GM21717 (cell line): ENCODE results near the gene ETDB.
"Not testable (repeated sequence)": the region's sequence is repeated elsewhere in the genome, so short reads cannot be mapped to it uniquely, and the experiment has no call there.

Experiments used
- ATAC-seq: cut with Tn5 transposase; IDR thresholded peaks from one replicate; pipeline ENCODE4 v1.9.1; 2021; ENCODE audit warnings: mild to moderate bottlenecking, moderate library complexity; ENCODE audit not compliant: unreplicated experiment

Gene ETDB

DNA sequence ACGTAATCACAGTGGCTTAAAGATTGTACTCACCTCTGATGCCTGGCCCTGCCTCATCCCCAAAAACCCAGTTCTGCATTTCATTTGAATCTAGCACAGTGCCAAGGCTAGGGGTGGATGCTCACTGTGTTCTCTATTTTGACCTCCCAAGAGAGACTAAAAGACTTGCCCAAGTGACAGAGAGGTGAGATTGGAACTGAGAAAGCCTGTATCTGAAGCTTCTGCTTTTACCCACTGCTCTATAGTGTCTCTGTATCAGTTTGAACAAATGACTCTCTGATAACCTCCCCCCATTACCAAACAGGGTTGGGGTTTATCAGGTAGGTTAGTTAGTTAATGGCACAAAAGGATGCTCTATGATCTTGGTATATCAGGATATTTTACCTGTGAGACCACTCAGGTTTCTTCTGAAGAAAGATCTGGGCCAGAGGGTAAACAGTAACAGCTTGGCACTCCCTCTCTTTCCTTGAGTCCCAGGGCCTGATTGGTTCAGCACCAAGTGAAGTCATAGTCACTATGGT lies at the start of gene ETDB:
Gene ETDB (minus strand): TSS at position 471 of the 521 bp plus-strand sequence. CDS start 1,265 bp downstream, outside the sequence.
- not testable (repeated sequence) for ATAC-seq

DNA sequence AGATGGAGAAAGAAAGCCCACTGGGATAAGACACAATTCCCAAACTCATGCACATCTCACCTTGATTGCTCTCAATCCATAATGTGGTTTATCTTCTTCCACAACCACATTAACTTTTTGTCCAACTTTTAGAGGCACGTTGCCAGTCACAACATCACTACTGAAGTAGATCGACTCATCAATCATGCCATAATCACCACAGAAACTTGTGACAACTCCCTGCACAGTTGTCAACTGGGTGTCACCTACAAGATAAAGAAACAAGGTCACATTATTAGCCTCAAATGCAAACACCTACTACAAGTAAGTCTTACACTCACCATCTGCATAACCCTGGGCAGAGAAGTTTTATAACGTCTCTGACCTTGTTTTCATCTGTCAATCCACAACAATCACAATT lies 49.2 kb upstream of the ETDB start:
- ATAC-seq, result not testable (repeated sequence)

DNA sequence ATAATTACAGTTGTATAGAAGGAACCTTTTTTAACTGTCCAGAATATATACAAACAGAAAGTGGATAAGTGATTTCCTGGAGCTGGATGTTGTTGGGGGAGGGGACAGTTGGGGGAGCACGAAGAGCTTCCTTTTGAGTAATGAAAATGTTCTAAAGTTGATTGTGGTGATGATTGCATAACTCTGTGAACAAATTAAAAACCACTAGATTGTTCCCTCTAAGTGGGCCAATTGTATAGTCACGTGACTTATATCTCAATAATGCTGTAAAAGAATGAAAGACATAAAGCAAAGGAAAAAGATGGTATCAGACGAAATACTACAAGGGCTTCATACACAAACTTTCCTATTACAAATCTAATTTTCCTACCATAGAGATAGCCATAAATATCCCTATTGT lies 48.2 kb upstream of the ETDB start:
- no peak for ATAC-seq

DNA sequence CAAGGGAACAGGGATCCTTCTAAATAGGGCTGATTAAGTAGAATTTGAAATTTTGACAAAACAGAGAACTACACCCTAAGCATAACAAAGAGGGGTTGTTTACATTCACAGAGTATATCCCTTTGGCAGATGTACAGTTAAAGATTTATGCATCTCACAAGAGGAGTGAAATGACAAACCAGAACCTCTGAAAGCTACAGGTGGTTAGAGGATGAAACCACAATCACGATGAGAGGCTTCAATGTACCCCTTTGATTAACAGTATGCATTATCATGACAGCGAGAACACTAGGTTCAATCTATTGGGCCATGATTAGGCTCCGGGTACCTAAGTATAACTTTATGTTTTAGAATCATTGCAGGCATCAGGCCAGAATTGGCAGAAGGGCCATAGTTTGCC lies 34.4 kb upstream of the ETDB start:
- not testable (repeated sequence) for ATAC-seq

DNA sequence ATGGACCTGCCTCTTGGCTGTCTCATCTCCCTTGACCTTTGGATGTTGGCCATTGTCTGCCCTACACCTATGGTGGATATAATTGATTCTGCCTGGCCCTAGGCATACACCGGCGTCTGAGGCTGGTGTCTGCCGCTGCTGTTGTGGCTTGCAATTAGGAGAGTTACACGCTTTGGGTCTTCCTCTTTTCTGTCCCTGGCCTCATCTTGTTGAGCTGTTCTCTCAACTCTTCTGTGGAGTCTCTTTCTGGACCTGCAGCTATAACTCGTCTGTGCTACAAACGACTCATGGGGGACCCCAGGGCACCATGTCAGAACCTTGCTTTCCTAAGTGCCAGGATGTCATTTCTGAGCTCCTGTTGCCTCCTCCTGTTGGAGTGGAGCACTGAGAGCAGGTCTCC lies 5.8 kb upstream of the ETDB start:
- ATAC-seq, result not testable (repeated sequence)

DNA sequence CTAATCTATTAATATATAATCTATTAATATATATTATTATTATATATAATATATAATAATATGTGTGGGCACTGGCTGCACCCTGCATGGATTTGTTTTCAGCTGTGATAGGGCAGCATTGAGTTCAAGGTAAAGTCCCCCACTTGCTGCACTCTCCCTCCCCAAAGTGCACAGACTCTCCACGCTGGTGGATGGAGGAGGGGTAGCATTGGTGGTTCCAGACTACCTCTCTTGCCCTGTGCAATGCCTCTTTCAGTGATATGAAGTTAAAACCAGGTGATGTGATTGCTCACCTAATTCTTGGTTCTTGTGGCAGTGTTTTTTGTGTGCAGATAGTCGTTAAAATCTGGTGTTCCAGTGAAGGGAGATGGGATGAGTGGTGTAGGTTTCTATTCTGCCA lies 4.3 kb downstream of the ETDB start:
- ATAC-seq, result not testable (repeated sequence)

DNA sequence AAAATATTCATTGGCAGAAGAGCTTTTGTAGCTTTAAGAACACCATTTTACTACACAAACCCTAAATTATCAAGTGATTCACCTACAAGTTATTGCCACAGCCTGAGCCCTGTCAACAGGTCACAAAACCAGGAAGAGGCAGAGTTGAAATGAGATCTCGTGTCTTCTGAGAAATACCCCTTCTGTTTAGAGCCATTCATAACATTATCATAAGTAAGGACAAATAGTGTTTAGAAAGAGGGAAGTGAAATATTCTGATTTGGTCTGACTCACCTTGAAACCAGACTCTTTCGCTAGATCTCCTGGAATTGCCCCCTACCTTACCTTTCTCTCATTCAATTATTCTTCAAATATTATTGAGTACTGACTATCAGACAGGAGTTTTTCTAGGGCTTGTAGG lies 5.9 kb downstream of the ETDB start:
- peak; percentile 99 for ATAC-seq

DNA sequence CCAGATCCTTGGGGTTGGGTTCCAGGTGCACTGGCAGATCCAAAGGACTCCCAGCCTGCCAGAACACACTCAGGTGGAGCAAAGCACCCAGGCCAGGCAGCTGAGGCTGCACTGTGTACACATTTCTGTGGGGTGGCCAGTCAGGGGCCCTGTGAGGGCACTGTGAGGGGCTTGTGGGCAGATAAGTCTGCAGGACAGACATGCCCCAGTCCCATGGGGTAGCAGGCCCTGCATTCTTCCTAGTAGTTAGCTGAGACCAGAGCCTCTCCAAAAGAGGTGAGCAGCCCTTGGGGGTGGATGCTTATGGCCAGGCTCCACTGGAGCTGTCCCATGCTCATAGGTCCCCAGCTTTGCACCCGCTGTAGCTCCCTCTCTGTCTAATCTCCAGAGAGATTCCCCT lies 7.6 kb downstream of the ETDB start:
- no peak for ATAC-seq

DNA sequence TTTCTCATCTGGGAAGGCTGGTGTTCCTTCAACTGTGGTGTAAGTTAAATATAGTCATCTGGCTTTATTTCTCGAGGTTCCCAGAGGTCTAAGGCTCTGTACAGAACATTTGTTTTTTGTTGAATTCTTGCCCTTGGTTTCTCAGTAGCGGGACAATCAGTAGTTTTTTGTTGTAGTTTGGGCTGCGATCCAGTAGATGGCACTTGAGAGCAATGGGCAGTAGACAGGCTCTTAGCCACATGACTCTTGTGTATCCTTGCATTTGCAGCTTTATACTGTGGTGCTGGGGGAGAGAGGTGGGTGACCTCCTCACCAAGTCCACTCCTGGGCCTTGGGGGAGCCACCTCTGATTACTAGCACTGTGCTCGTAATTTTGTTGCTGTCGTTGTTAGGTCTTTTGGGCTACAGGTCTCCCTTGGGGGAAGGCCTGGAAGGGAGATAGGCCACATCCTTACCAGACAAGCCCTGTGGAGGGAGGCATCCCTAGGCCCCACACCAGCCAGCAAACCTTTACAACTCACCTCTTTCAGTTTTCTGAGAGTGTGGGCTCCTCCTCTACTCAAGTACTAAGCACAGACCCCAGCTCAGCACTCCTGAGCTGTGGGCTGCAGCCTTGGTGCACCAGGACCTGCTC lies 8.1 kb downstream of the ETDB start:
- ATAC-seq, result no peak

DNA sequence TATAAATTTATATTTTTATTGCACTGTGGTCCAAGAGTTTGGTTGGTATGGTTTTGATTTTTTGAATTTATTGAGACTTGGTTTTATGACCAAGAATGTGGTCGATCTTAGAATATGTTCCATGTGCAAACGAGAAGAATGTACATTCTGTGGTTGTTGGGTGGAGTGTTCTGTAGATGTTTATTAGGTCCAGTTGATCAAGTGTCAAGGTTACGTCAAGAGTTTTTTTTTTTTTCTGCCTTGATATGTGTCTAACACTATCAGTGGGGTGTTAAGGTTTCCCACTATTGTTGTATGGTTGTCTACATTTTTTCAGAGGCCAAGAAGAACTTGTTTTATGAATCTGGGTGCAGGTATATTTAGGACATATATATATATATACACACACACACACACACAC lies 10.8 kb downstream of the ETDB start:
- ATAC-seq, result no peak

DNA sequence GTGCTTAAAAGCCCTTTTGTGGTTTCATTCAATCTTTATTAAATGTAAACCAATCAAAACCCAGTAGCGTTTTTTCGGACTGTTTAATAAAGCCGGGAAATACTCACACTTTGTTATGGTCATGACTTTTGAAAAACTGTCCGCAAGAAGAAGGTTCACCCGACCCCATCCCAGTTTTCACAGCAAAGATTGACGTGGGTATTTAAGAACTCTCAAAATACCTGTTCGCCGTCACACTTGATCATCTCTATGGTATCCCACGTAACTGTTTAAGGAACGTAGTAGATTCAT lies 20.9 kb downstream of the ETDB start:
- no peak for ATAC-seq

DNA sequence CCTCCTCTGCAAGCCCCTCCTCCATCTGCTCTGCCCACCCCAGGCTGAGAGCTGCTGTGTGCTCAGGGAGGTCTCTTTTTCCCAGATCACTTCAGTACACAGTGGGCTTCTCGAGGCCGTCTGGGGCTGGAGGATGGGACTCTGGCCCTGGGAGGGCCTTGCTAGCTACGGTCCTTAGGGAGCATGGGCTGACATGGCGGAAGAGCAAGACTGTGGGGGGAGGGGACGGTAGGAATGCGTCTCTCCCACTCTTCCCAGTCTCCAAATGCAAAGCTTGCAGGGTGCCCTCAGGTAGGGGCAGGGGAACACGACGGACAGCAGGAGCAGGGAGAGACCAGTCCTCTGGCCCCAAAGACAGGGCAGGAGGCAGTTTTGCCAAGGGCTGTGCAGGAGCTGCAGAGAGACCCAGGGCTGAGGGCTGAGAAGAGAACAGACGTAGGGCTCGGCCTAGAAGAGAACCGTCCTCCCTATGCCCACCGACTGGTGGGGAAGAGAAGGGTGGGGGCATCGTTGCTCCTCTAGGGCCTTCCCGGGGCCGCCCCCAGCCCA lies 23.1 kb downstream of the ETDB start:
- not testable (repeated sequence) for ATAC-seq

DNA sequence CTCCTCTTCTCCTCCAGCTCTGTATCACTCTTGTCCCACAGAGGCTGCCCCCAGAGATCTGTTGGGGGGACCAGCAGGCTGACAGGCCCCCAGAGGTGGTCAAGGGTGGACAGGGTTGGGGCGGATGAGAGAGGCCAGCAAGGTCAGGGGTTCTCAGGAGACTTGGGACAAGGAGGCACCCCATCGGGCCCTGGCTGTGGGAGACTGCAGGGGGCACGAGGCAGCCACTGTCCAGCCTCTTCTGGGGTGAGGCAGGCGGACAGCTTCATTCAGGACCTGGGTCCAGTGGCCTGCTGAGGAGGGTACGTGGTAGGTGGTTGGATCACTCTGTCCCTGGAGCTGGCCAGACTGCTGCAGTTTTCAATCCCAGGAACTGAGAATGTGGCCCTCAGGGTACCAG lies 24.6 kb downstream of the ETDB start:
- ATAC-seq, result no peak

DNA sequence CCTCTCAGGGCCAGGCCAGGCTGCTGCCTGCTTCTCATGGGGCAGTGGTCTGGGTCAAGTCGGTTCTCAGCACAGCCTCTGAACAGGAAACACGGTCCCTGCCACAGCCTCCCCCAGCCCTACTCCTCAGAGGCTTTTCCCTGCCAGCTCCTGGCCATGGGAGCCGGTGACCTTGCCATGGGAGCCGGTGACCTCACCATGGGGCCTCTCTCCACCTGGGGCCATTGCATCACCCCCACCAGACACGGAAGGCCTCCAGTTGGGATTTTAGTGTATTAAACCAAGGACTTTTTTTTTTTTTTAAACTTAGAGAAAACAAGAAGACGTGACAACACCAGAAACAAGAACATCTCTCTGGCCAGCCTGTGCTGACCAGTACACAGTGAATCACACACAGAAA lies 25.6 kb downstream of the ETDB start:
- ATAC-seq, result no peak

DNA sequence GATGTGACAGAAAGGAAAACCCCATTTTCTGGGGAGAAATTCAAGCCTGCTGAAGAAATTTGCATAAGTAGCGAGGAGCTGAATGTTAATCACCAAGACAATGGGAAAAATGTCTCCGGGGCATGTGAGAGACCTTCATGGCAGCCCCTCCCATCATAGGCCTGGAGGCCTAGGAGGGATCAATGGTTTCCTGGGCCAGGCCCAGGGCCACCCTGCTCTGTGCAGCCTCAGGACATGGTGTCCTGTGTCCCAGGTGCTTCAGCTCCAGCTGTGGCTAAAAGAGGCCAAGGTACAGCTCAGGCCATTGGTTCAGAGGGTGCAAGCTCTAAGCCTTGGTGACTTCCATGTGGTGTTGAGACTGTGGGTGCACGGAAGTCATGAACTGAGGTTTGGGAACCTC lies 31.2 kb downstream of the ETDB start:
- no peak for ATAC-seq

DNA sequence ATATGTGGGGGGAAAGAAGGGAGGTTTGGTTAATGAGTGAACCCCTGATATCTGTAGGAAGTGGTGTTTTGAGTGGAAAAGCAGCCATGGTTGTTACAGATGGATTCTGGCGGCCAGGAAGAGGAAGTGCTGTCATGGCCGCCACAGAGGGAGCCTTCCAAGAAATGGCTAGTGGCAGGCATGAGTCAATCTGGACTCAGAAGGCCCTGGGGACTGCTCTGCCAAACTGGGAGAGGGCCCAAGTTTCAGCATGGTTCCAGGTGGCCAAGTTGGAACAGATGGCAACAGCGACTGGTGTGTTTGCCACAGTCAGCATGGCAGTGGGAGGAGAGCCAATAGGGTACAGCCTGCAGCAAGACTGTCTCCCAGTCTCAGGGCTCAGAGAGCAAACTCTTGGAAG lies 32.5 kb downstream of the ETDB start:
- no peak for ATAC-seq

DNA sequence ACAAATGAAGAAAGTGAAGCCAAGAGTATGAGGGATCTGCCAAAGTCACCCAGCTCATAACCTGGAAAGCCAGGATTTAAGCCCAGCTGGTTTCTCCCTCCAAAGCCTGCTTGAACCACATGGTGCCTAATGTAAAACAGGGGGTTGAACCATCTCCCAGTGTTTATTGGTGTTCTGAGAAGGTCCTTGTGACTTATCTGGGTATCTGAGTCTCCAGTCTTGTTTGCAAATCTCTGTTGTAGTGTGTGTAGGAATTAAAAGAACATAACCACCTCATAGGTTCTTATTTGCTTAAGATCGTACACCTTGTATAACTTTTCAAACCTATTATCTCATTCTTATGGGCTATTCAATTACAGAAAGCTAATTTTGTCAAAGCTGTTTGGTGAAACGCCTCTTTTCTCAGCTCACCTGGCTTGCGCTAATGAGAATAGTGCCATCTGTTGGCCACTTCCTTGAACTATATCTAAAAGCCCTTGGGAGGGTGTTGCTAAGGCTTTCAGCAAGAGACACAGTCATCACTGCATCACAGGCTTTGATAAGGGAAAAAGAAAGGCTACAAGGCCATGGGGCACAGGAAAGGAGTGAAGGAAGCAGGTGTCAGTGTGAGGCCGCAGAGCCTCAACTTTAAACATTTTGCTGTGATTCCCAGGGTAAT lies 34.0 kb downstream of the ETDB start:
- peak; percentile 94 for ATAC-seq

DNA sequence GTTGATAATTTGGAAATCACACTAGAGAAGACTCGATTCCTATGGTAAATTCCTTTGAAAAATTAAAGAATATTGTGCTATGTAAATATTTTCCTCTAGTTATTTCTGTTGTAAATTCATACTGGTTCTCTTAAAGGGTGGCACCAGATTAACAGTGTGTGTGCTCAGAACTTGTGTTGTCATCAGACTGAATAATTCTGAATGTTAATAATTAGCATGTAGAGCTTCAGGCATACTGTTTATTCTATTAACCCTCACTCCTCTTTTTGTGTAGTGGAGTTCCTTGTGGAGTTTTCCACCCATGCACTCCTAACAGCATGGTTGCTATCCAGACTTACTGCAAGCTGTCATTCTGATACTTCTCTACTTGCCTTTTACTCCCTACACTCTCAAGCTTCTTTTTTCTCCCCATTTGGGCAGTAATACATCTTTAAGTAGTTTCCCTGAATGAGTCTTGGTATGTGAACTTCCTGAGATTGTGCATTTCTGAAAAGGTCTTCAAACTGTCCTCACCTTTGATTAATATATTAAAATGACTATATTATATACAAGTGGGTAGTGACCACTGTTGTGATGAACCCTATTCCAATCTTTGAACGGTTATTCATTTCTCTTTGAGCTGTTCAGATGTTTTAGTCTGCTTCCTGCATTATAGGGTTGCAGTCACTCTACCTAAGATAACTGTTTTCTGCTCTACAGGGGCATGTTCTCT lies 38.5 kb downstream of the ETDB start:
- ATAC-seq, result no peak
